Suprapubic skin (tissue), 4 donors: ENCODE data around the gene C1orf35. TPM values are rescaled to one million over a fixed set of nuclear protein-coding genes. Genes with fewer than 3 reads are reported as not detected.
A peak's percentile ranks its signal among the peaks of the same experiment; 100 is the strongest.

ENCODE experiments used
- DNase-seq, 2 donors: peaks; one replicate each; pipeline ENCODE4 v3.0.0-alpha.2; 2019; ENCODE audit warnings: low spot score in 2 of 2
- H3K27ac ChIP-seq: fragments of 200-600 bp; sonication (generic); one replicate; pipeline ENCODE4 v1.5.1; 2019
- H3K27me3 ChIP-seq: fragments of 200-600 bp; sonication (generic); one replicate; pipeline ENCODE4 v1.5.1; 2019
- H3K36me3 ChIP-seq: fragments of 200-600 bp; sonication (generic); one replicate; pipeline ENCODE4 v1.5.1; 2019
- H3K4me1 ChIP-seq: fragments of 200-600 bp; sonication (generic); one replicate; pipeline ENCODE4 v1.5.1; 2019
- H3K4me3 ChIP-seq: fragments of 200-600 bp; sonication (generic); one replicate; pipeline ENCODE4 v1.5.1; 2019; ENCODE audit warnings: mild to moderate bottlenecking
- H3K9me3 ChIP-seq: fragments of 200-600 bp; sonication (generic); one replicate; pipeline ENCODE4 v1.5.1; 2019
- CTCF ChIP-seq, 2 donors: fragments of 200-600 bp in 1 of 2; fragments of 450-650 bp in 1 of 2; sonication (generic) in 1 of 2; IDR thresholded peaks; one replicate each; pipeline ENCODE4 v1.5.1; 2016 to 2019; ENCODE audit warnings: antibody characterized with exemption in 2 of 2, mild to moderate bottlenecking in 1 of 2, moderate library complexity in 1 of 2
- EP300 ChIP-seq: sonication (generic); formaldehyde crosslinking; IDR thresholded peaks from one replicate; pipeline ENCODE4 v1.6.1; 2017; ENCODE audit warnings: antibody characterized with exemption
- POLR2A ChIP-seq, 2 donors: fragments of 450-650 bp; IDR thresholded peaks; one replicate each; pipeline ENCODE4 v1.6.1; 2017; ENCODE audit warnings: antibody characterized with exemption in 2 of 2, mild to moderate bottlenecking in 2 of 2, moderate library complexity in 2 of 2
- POLR2AphosphoS5 ChIP-seq, 3 donors: sonication (generic); formaldehyde crosslinking; IDR thresholded peaks; one replicate each; pipeline ENCODE4 v1.6.1; 2017; ENCODE audit warnings: antibody characterized with exemption in 3 of 3
- WGBS: methylation state at CpG from one replicate; pipeline ENCODE4 v1.1.5; 2018; 5-methylcytosine and 5-hydroxymethylcytosine counted together
- total RNA-seq, 4 donors: library from RNA; depleted of rRNA; stranded (reverse); fragments of >200 nt; gene quantifications; one replicate each; pipeline ENCODE4 v1.1.0, GENCODE V29; 2016

Gene C1orf35
- total RNA-seq, 4 donors from 2014 or later: 10.6 to 32.3 (median 17.1) TPM

GRCh38 chr1:228136901-228137300, 33.8 kb upstream of the C1orf35 start:
- Histone ChIP-seq H3K27ac (no peak overlapping the region), H3K27me3 (no peaks in the 10 kb centered on the region), H3K36me3 (no peaks in the 10 kb centered on the region), H3K9me3 (no peaks in the 10 kb centered on the region), H3K4me3 (no peak overlapping the region), H3K4me1 (peaks cover 21% of the 10 kb centered on the region)
- TF ChIP-seq POLR2AphosphoS5 (IDR thresholded peaks at IDR 0.05) (no peak), EP300 (no peak), POLR2A (IDR thresholded peaks at IDR 0.05) (no peak), CTCF (IDR thresholded peaks at IDR 0.05) (no peak)
- DNase-seq: peak in 1 of 2 donors; percentile 2
- 81% methylated on average over 1 of the region's 1 CpG for WGBS

DNA sequence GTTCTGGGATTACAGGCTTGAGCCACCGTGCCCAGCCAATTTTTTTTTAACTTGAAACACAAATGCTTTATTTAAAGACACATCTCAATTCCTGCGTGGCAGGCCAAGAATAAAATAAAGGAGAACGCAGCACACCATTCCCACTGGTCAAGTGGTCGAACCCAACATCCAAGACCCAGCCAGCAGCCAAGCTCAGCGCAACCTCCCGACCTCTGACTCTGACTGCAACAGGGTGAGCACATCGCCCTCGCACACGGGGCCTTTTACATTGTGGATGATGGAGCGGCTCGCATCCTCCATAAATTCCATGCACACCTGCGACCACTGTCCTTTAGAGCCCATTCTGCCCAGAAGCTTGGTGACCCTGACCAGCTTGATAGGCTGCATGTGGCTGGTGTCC, 31.5 kb upstream of the C1orf35 start:
- DNase-seq: peak in 1 of 2 donors; percentile 47
- Histone ChIP-seq H3K27ac (no peak overlapping the region), H3K9me3 (no peaks in the 10 kb centered on the region), H3K4me1 (peaks cover 23% of the 10 kb centered on the region), H3K4me3 (no peak overlapping the region), H3K36me3 (no peaks in the 10 kb centered on the region), H3K27me3 (no peaks in the 10 kb centered on the region)
- no peak for TF ChIP-seq EP300
- no peak for TF ChIP-seq POLR2AphosphoS5 (IDR thresholded peaks at IDR 0.05)
- TF ChIP-seq CTCF (IDR thresholded peaks at IDR 0.05): no peak
- TF ChIP-seq POLR2A (IDR thresholded peaks at IDR 0.05): no peak
- WGBS: 87% methylated on average over 12 of the region's 12 CpGs

- H3K9me3 ChIP-seq: no peaks in the 10 kb centered on the region
- no peak for DNase-seq
- H3K27me3 ChIP-seq: no peaks in the 10 kb centered on the region
- TF ChIP-seq POLR2A (IDR thresholded peaks at IDR 0.05): no peak
- TF ChIP-seq CTCF (IDR thresholded peaks at IDR 0.05): no peak
- TF ChIP-seq EP300: no peak
- no peak for TF ChIP-seq POLR2AphosphoS5 (IDR thresholded peaks at IDR 0.05)
- peaks cover 15% of the 10 kb centered on the region for H3K4me1 ChIP-seq
- no peak overlapping the region for H3K4me3 ChIP-seq
- 73% methylated on average over 2 of the region's 2 CpGs for WGBS
- no peaks in the 10 kb centered on the region for H3K36me3 ChIP-seq
- H3K27ac ChIP-seq: no peak overlapping the region
Measured at GRCh38 chr1:228131766-228132165, 28.6 kb upstream of the C1orf35 start.

GRCh38 chr1:228125185-228125584, 22.1 kb upstream of the C1orf35 start:
- WGBS: 82% methylated on average over 5 of the region's 5 CpGs
- no peak overlapping the region for H3K27ac ChIP-seq
- no peak for TF ChIP-seq EP300
- no peak for TF ChIP-seq POLR2AphosphoS5 (IDR thresholded peaks at IDR 0.05)
- no peak for TF ChIP-seq CTCF (IDR thresholded peaks at IDR 0.05)
- TF ChIP-seq POLR2A (IDR thresholded peaks at IDR 0.05): no peak
- peak in 1 of 2 donors; percentile 0 for DNase-seq
- H3K4me3 ChIP-seq: no peak overlapping the region
- no peaks in the 10 kb centered on the region for H3K9me3 ChIP-seq
- H3K36me3 ChIP-seq: no peaks in the 10 kb centered on the region
- H3K27me3 ChIP-seq: no peaks in the 10 kb centered on the region
- peaks cover 11% of the 10 kb centered on the region for H3K4me1 ChIP-seq

GRCh38 chr1:228123505-228123904, 20.4 kb upstream of the C1orf35 start:
- no peaks in the 10 kb centered on the region for H3K9me3 ChIP-seq
- peak in 1 of 2 donors; percentile 3 for DNase-seq
- H3K27me3 ChIP-seq: no peaks in the 10 kb centered on the region
- no peak overlapping the region for H3K27ac ChIP-seq
- no peaks in the 10 kb centered on the region for H3K36me3 ChIP-seq
- 80% methylated on average over 2 of the region's 2 CpGs for WGBS
- peaks cover 16% of the 10 kb centered on the region for H3K4me1 ChIP-seq
- TF ChIP-seq POLR2A (IDR thresholded peaks at IDR 0.05): no peak
- TF ChIP-seq EP300: no peak
- TF ChIP-seq POLR2AphosphoS5 (IDR thresholded peaks at IDR 0.05): no peak
- no peak for TF ChIP-seq CTCF (IDR thresholded peaks at IDR 0.05)
- no peak overlapping the region for H3K4me3 ChIP-seq
